GM23248 (cell line): ENCODE measurements around the gene RAD51B.

ENCODE experiments used
- EZH2 ChIP-seq: fragments of 200-600 bp; sonication (generic); IDR thresholded peaks from 2 replicates; pipeline ENCODE4 v1.6.1; 2018; ENCODE audit warnings: antibody characterized with exemption, mild to moderate bottlenecking; ENCODE audit not compliant: insufficient read depth, poor library complexity, severe bottlenecking
- EZH2phosphoT487 ChIP-seq: fragments of 200-600 bp; sonication (generic); IDR thresholded peaks from 2 replicates; pipeline ENCODE4 v1.6.1; 2018; ENCODE audit warnings: antibody characterized with exemption, moderate library complexity, mild to moderate bottlenecking, low read depth; ENCODE audit not compliant: insufficient read depth

DNA sequence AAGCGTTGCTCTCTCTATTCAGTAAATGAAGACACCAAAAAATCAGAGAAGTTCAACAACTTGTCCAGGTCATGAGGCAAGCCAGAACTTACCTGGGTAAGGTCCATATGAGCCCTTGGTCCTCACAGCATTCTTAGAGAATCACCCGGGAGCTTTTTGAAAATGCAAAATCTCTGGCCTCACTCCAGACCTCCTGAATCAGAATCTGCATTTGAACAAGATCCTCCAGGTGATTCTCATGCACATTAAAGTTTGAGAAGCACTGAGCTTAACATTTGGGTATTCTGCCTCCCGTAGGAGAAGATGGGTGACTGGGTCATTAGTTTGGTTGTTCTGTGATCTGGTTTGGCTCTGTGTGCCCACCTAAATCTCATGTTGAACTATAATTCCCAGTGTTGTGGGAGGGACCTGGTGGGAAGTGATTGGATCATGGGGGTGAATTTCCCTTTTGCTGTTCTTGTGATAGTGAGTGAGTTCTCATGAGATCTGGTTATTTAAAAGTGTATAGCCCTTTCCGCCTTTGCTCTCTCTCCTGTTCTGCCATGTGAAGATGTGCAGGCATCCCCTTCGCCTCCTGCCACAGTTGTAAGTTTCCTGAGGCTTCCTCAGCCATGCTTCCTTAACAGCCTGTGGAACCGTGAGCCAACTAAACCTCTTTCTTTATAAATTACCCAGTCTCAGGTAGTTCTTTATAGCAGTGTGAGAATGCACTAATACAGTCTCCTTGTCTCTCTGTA is 221.2 kb downstream of the RAD51B start:
- TF ChIP-seq EZH2 = no peak
- no peak for TF ChIP-seq EZH2phosphoT487
